ENCODE results near the gene JMJD1C.

The JMJD1C gene

GRCh38 chr10:63323701-63324494, 141.9 kb downstream of the JMJD1C start:
- DNase-seq (ENCODE audit: insufficient read length, low spot score) (no peak), FAIRE-seq (no peak)
- TF ChIP-seq SPI1 (IDR thresholded peaks at IDR 0.05; ENCODE audit: low read depth, low read length) = no peak
- no peak for TF ChIP-seq PAX5 (IDR thresholded peaks at IDR 0.05; ENCODE audit: insufficient read depth, low read length, severe bottlenecking)
- TF ChIP-seq TAF1 (IDR thresholded peaks at IDR 0.05; ENCODE audit: low read depth, low read length) = no peak
- TF ChIP-seq POLR2A (IDR thresholded peaks at IDR 0.05; ENCODE audit: low read depth, low read length) = no peak

- DNase-seq (ENCODE audit: insufficient read length, low spot score) (no peak), FAIRE-seq (no peak)
- TF ChIP-seq SPI1 (IDR thresholded peaks at IDR 0.05; ENCODE audit: low read depth, low read length) = no peak
- no peak for TF ChIP-seq POLR2AphosphoS5 (IDR thresholded peaks at IDR 0.05; ENCODE audit: low read depth, low read length)
- TF ChIP-seq POLR2A (IDR thresholded peaks at IDR 0.05; ENCODE audit: low read depth, low read length) = no peak
- TF ChIP-seq TAF1 (IDR thresholded peaks at IDR 0.05; ENCODE audit: low read depth, low read length) = no peak
- TF ChIP-seq POU2F2 (IDR thresholded peaks at IDR 0.05; ENCODE audit: low read depth, low read length) = no peak
- TF ChIP-seq PAX5 (IDR thresholded peaks at IDR 0.05; ENCODE audit: insufficient read depth, low read length, severe bottlenecking) = no peak
Observed at GRCh38 chr10:63320683-63321082, 145.1 kb downstream of the JMJD1C start.

GRCh38 chr10:63319231-63319630, 146.5 kb downstream of the JMJD1C start:
- no peak for FAIRE-seq
- no peak for DNase-seq (ENCODE audit: insufficient read length, low spot score)
- TF ChIP-seq POLR2AphosphoS5 (IDR thresholded peaks at IDR 0.05; ENCODE audit: low read depth, low read length) (no peak), PAX5 (IDR thresholded peaks at IDR 0.05; ENCODE audit: insufficient read depth, low read length, severe bottlenecking) (no peak), POU2F2 (IDR thresholded peaks at IDR 0.05; ENCODE audit: low read depth, low read length) (no peak)

GRCh38 chr10:63318491-63318890, 147.3 kb downstream of the JMJD1C start:
- no peak for FAIRE-seq
- DNase-seq (ENCODE audit: insufficient read length, low spot score) = no peak
- TF ChIP-seq POLR2AphosphoS5 (IDR thresholded peaks at IDR 0.05; ENCODE audit: low read depth, low read length) (no peak), POLR2A (IDR thresholded peaks at IDR 0.05; ENCODE audit: low read depth, low read length) (no peak), PAX5 (IDR thresholded peaks at IDR 0.05; ENCODE audit: insufficient read depth, low read length, severe bottlenecking) (no peak), TAF1 (IDR thresholded peaks at IDR 0.05; ENCODE audit: low read depth, low read length) (no peak), SPI1 (IDR thresholded peaks at IDR 0.05; ENCODE audit: low read depth, low read length) (no peak)

- no peak for FAIRE-seq
- no peak for DNase-seq (ENCODE audit: insufficient read length, low spot score)
- TF ChIP-seq TAF1 (IDR thresholded peaks at IDR 0.05; ENCODE audit: low read depth, low read length) = no peak
- TF ChIP-seq POLR2A (IDR thresholded peaks at IDR 0.05; ENCODE audit: low read depth, low read length) = no peak
- TF ChIP-seq POLR2AphosphoS5 (IDR thresholded peaks at IDR 0.05; ENCODE audit: low read depth, low read length) = no peak
- no peak for TF ChIP-seq POU2F2 (IDR thresholded peaks at IDR 0.05; ENCODE audit: low read depth, low read length)
- TF ChIP-seq SPI1 (IDR thresholded peaks at IDR 0.05; ENCODE audit: low read depth, low read length) = no peak
- TF ChIP-seq PAX5 (IDR thresholded peaks at IDR 0.05; ENCODE audit: insufficient read depth, low read length, severe bottlenecking) = no peak
Observed at GRCh38 chr10:63314020-63314419, 151.8 kb downstream of the JMJD1C start.

- DNase-seq (ENCODE audit: insufficient read length, low spot score) = no peak
- no peak for TF ChIP-seq POLR2AphosphoS5 (IDR thresholded peaks at IDR 0.05; ENCODE audit: low read depth, low read length)
- TF ChIP-seq PAX5 (IDR thresholded peaks at IDR 0.05; ENCODE audit: insufficient read depth, low read length, severe bottlenecking) = no peak
- TF ChIP-seq SPI1 (IDR thresholded peaks at IDR 0.05; ENCODE audit: low read depth, low read length) = no peak
- TF ChIP-seq TAF1 (IDR thresholded peaks at IDR 0.05; ENCODE audit: low read depth, low read length) = no peak
- no peak for TF ChIP-seq POU2F2 (IDR thresholded peaks at IDR 0.05; ENCODE audit: low read depth, low read length)
- TF ChIP-seq POLR2A (IDR thresholded peaks at IDR 0.05; ENCODE audit: low read depth, low read length) = no peak
- FAIRE-seq = no peak
Observed at GRCh38 chr10:63313066-63313717, 152.6 kb downstream of the JMJD1C start.

- FAIRE-seq (no peak), DNase-seq (ENCODE audit: insufficient read length, low spot score) (no peak)
- no peak for TF ChIP-seq PAX5 (IDR thresholded peaks at IDR 0.05; ENCODE audit: insufficient read depth, low read length, severe bottlenecking)
- TF ChIP-seq POU2F2 (IDR thresholded peaks at IDR 0.05; ENCODE audit: low read depth, low read length) = no peak
- no peak for TF ChIP-seq TAF1 (IDR thresholded peaks at IDR 0.05; ENCODE audit: low read depth, low read length)
- no peak for TF ChIP-seq POLR2AphosphoS5 (IDR thresholded peaks at IDR 0.05; ENCODE audit: low read depth, low read length)
- TF ChIP-seq POLR2A (IDR thresholded peaks at IDR 0.05; ENCODE audit: low read depth, low read length) = no peak
- TF ChIP-seq SPI1 (IDR thresholded peaks at IDR 0.05; ENCODE audit: low read depth, low read length) = no peak
Observed at GRCh38 chr10:63308628-63309027, 157.1 kb downstream of the JMJD1C start.

- FAIRE-seq = no peak
- TF ChIP-seq POU2F2 (IDR thresholded peaks at IDR 0.05; ENCODE audit: low read depth, low read length) (no peak), POLR2A (IDR thresholded peaks at IDR 0.05; ENCODE audit: low read depth, low read length) (no peak), TAF1 (IDR thresholded peaks at IDR 0.05; ENCODE audit: low read depth, low read length) (no peak), SPI1 (IDR thresholded peaks at IDR 0.05; ENCODE audit: low read depth, low read length) (no peak), PAX5 (IDR thresholded peaks at IDR 0.05; ENCODE audit: insufficient read depth, low read length, severe bottlenecking) (no peak), POLR2AphosphoS5 (IDR thresholded peaks at IDR 0.05; ENCODE audit: low read depth, low read length) (no peak)
- no peak for DNase-seq (ENCODE audit: insufficient read length, low spot score)
Observed at GRCh38 chr10:63304146-63304545, 161.6 kb downstream of the JMJD1C start.

GRCh38 chr10:63300801-63301200, 165.0 kb downstream of the JMJD1C start:
- DNase-seq (ENCODE audit: insufficient read length, low spot score) (no peak), FAIRE-seq (peak; percentile 50)
- TF ChIP-seq PAX5 (IDR thresholded peaks at IDR 0.05; ENCODE audit: insufficient read depth, low read length, severe bottlenecking) (no peak), SPI1 (IDR thresholded peaks at IDR 0.05; ENCODE audit: low read depth, low read length) (no peak), POLR2A (IDR thresholded peaks at IDR 0.05; ENCODE audit: low read depth, low read length) (no peak), POU2F2 (IDR thresholded peaks at IDR 0.05; ENCODE audit: low read depth, low read length) (no peak), TAF1 (IDR thresholded peaks at IDR 0.05; ENCODE audit: low read depth, low read length) (no peak), POLR2AphosphoS5 (IDR thresholded peaks at IDR 0.05; ENCODE audit: low read depth, low read length) (no peak)
